NCI-H187 treated with DMSO at 0.1 percent for 48 hours (cell line): Measurements from ENCODE around the gene GIMAP2.
A peak's percentile ranks its signal among the peaks of the same experiment; 100 is the strongest.

Experiments
- DNase-seq: peaks from one replicate; lab custom pipeline; 2025; lab: John Stamatoyannopoulos, UW

GIMAP2 gene

GRCh38 chr7:150733482-150734095, 48.1 kb downstream of the GIMAP2 start:
- DNase-seq, result no peak

GRCh38 chr7:150734254-150734653, 48.7 kb downstream of the GIMAP2 start:
- no peak for DNase-seq

GRCh38 chr7:150735596-150736358, 50.3 kb downstream of the GIMAP2 start:
- DNase-seq, result peak; percentile 39

DNA sequence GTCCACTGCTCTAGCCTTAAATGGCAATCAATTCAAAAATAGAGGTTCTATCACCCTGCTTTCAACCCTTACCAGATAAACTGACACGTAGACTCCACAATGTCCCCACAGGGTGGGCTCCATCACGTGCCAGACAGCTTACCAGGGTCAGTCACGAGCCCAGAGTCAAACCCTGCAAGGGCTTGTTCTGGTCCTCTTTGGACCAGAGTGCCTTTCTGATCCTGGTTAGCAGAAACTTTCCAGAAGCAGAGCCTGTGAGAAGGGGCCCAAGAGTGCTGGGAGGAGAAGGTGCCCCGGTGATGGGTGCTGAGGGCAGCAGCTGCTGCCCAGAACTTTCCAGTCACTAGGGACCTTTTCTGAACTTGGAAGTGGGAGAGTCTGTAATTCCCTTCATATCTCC, 51.4 kb downstream of the GIMAP2 start:
- no peak for DNase-seq

GRCh38 chr7:150737265-150738055, 52.0 kb downstream of the GIMAP2 start, which contains the start of gene GIMAP5:
Gene GIMAP5, plus strand, starts transcription at chr7:150737418. Its CDS starts 3,467 bp downstream, at chr7:150740885.
- no peak for DNase-seq

GRCh38 chr7:150738092-150738491, 52.6 kb downstream of the GIMAP2 start:
- no peak for DNase-seq

GRCh38 chr7:150738591-150739001, 53.1 kb downstream of the GIMAP2 start:
- no peak for DNase-seq

DNA sequence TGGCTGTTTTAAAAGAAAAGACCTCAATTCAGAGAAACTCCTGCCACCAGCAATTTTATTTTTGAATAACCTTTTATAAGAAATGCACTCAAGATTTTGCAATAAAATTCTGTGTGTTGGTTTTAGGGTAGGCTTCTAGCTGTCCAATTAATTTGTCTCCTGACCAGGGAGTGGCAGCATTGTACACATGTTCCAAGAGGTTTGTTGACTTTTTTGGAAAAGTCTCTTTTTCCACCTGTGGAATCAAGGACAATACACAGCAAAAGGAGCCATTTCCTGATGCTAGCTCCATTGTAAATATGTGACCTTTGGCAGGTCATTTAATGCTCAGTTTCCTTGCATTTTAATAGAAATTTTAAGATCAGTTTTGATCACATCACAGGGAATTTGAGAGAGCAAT, 53.5 kb downstream of the GIMAP2 start:
- no peak for DNase-seq

GRCh38 chr7:150740053-150740452, 54.5 kb downstream of the GIMAP2 start:
- no peak for DNase-seq

DNA sequence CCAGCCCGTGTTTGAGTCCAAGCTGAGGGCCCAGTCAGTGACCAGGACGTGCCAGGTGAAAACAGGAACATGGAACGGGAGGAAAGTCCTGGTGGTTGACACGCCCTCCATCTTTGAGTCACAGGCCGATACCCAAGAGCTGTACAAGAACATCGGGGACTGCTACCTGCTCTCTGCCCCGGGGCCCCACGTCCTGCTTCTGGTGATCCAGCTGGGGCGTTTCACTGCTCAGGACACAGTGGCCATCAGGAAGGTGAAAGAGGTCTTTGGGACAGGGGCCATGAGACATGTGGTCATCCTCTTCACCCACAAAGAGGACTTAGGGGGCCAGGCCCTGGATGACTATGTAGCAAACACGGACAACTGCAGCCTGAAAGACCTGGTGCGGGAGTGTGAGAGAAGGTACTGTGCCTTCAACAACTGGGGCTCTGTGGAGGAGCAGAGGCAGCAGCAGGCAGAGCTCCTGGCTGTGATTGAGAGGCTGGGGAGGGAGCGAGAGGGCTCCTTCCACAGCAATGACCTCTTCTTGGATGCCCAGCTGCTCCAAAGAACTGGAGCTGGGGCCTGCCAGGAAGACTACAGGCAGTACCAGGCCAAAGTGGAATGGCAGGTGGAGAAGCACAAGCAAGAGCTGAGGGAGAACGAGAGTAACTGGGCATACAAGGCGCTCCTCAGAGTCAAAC, 56.9 kb downstream of the GIMAP2 start:
- DNase-seq, result no peak
